ENCODE data around the gene SLCO2B1.
"Not testable (repeated sequence)": the region's sequence is repeated elsewhere in the genome, so short reads cannot be mapped to it uniquely, and the experiment has no call there.

Gene SLCO2B1

GRCh38 chr11:75150879-75151278 is at the start of gene SLCO2B1:
Gene SLCO2B1, plus strand, starts transcription at chr11:75151107. Its CDS starts 275 bp downstream, at chr11:75151382.
- H3K27me3 ChIP-seq: peaks cover 0 to 12% of the 10 kb centered on the region in 2 donors
- H3K9me3 ChIP-seq: no peaks in the 10 kb centered on the region
- H3K4me3 ChIP-seq: peak within 1 kb of the TSS; percentile 33 to 41
- intact Hi-C loops (cut with DNase I; ENCODE audit: low total_unique reads): no loop called here
- no peaks in the 10 kb centered on the region for H3K4me1 ChIP-seq
- no peak within 1 kb of the TSS for H3K27ac ChIP-seq
- peak in 1 of 2 donors; percentile 49 for DNase-seq
- no peak for TF ChIP-seq CTCF (IDR thresholded peaks at IDR 0.05)
- no peaks in the 10 kb centered on the region for H3K36me3 ChIP-seq

GRCh38 chr11:75101424-75102128 is 49.3 kb upstream of the SLCO2B1 start:
- H3K27me3 ChIP-seq: peaks cover 0 to 15% of the 10 kb centered on the region in 2 donors
- peaks cover 0 to 4% (median 0%) of the 10 kb centered on the region in 3 donors for H3K9me3 ChIP-seq
- DNase-seq: no peak
- no peak for TF ChIP-seq CTCF (IDR thresholded peaks at IDR 0.05)
- no peak overlapping the region for H3K27ac ChIP-seq
- no peaks in the 10 kb centered on the region for H3K36me3 ChIP-seq
- no peaks in the 10 kb centered on the region for H3K4me1 ChIP-seq
- intact Hi-C loops (cut with DNase I; ENCODE audit: low total_unique reads): no loop called here
- no peak overlapping the region for H3K4me3 ChIP-seq

- Histone ChIP-seq H3K27me3 (peaks cover 0 to 9% of the 10 kb centered on the region in 2 donors), H3K4me3 (no peak overlapping the region), H3K27ac (no peak overlapping the region), H3K36me3 (no peaks in the 10 kb centered on the region), H3K4me1 (no peaks in the 10 kb centered on the region), H3K9me3 (peaks cover 0 to 4% (median 0%) of the 10 kb centered on the region in 3 donors)
- no peak for DNase-seq
- intact Hi-C loops (cut with DNase I; ENCODE audit: low total_unique reads): no loop called here
- TF ChIP-seq CTCF (IDR thresholded peaks at IDR 0.05): no peak
Measured at GRCh38 chr11:75103380-75104026, 47.4 kb upstream of the SLCO2B1 start.

GRCh38 chr11:75105462-75105925 is 45.4 kb upstream of the SLCO2B1 start:
- intact Hi-C loops (cut with DNase I; ENCODE audit: low total_unique reads): no loop called here

GRCh38 chr11:75105967-75106681 is 44.8 kb upstream of the SLCO2B1 start:
- H3K9me3 ChIP-seq; H3K36me3 ChIP-seq; DNase-seq; H3K4me1 ChIP-seq; H3K27ac ChIP-seq; H3K4me3 ChIP-seq; intact Hi-C loops (cut with DNase I; ENCODE audit: low total_unique reads); H3K27me3 ChIP-seq: not testable (repeated sequence)

More at GRCh38 chr11:75105462-75105925, 45.4 kb upstream of the SLCO2B1 start:
- no peak overlapping the region for H3K27ac ChIP-seq
- H3K27me3 ChIP-seq: peaks cover 0 to 5% of the 10 kb centered on the region in 2 donors
- no peaks in the 10 kb centered on the region for H3K36me3 ChIP-seq
- no peaks in the 10 kb centered on the region for H3K4me1 ChIP-seq
- no peak for DNase-seq
- no peak for TF ChIP-seq CTCF (IDR thresholded peaks at IDR 0.05)
- H3K9me3 ChIP-seq: peaks cover 0 to 4% (median 0%) of the 10 kb centered on the region in 3 donors
- H3K4me3 ChIP-seq: no peak overlapping the region

Data from tibial artery (tissue), 4 donors.